H1 (cell line): ENCODE data around the gene VAV2. TPM values are rescaled to one million over a fixed set of nuclear protein-coding genes. Genes with fewer than 3 reads are reported as not detected.

Source experiments
- GTF2F1 ChIP-seq: IDR thresholded peaks from 2 replicates; pipeline ENCODE4 v1.6.1; 2012; ENCODE audit warnings: low read depth, low read length, improper control_type of control experiment, borderline replicate concordance
- KDM5A ChIP-seq: fragments of 200-600 bp; IDR thresholded peaks from 2 replicates; pipeline ENCODE4 v1.7.1; 2012; ENCODE audit warnings: mild to moderate bottlenecking, low read length, inconsistent platforms, mixed read lengths
- polyA plus RNA-seq, 7 experiments: library from polyadenylated mRNA; depleted of rRNA in 3 of 7; stranded (reverse) in 5 of 7; unstranded in 2 of 7; fragments of >200 nt in 5 of 7; fragments of 200-250 nt in 2 of 7; gene quantifications; 1 replicate in 5 of 7; 2 replicates in 1 of 7; 4 replicates in 1 of 7; pipeline versions ENCODE4 v1.2.1 to v1.2.3, GENCODE V29; 2011 to 2013; ENCODE audit warnings: missing spikeins in 2 of 7, mixed read lengths in 2 of 7
- total RNA-seq: library from RNA; stranded (reverse); fragmentation: NEBNext Ultra II Directional; extraction: Animal tissue kit (Norgen Biotek cat#: 25700); gene quantifications from 2 replicates; pipeline ENCODE4 v1.2.1, GENCODE V29; 2021

The VAV2 gene
- total and polyA plus RNA-seq, 2 of the 8 experiments (the other 6 are each of a cell fraction or from before 2014, with no cell fraction given), result 13.6 to 37.6 TPM

GRCh38 chr9:133809335-133809734, 182.8 kb downstream of the VAV2 start (continued):
- TF ChIP-seq KDM5A, result no peak
- no peak for TF ChIP-seq GTF2F1
